Kidney (tissue), 14 donors: ENCODE results near the gene TNNC1. TPM values are rescaled to one million over a fixed set of nuclear protein-coding genes. Genes with fewer than 3 reads are reported as not detected.

Experiments used
- DNase-seq, 5 donors: peaks; one replicate each; pipeline ENCODE4 v3.0.0-alpha.2; 2013 to 2020
- FAIRE-seq: peaks from 2 replicates; lab custom pipeline; 2012; peaks lifted over from hg19 to GRCh38; lab: Jason Lieb, UNC
- H3K27ac ChIP-seq, 2 donors: one replicate each; pipeline ENCODE4 v1.7.0; 2013; ENCODE audit warnings: low read depth in 2 of 2, low read length in 2 of 2, inconsistent platforms in 1 of 2
- H3K27me3 ChIP-seq: one replicate; pipeline ENCODE4 v1.7.1; 2013; ENCODE audit warnings: low read length, inconsistent platforms; ENCODE audit not compliant: control insufficient read depth, insufficient read depth
- H3K36me3 ChIP-seq, 3 donors: one replicate each; pipeline versions ENCODE4 v1.7.0 to v1.7.1; 2013; ENCODE audit warnings: low read length in 3 of 3, control low read depth in 1 of 3, inconsistent platforms in 1 of 3; ENCODE audit not compliant: insufficient read depth in 3 of 3, control insufficient read depth in 2 of 3
- H3K4me1 ChIP-seq, 3 donors: one replicate each; pipeline versions ENCODE4 v1.7.0 to v1.7.1; 2013; ENCODE audit warnings: low read length in 3 of 3, inconsistent platforms in 1 of 3, low read depth in 1 of 3; ENCODE audit not compliant: control insufficient read depth in 2 of 3, insufficient read depth in 2 of 3
- H3K4me3 ChIP-seq, 3 donors: one replicate each; pipeline versions ENCODE4 v1.7.0 to v1.8.1; 2013; ENCODE audit warnings: low read length in 3 of 3, control low read depth in 1 of 3, inconsistent platforms in 1 of 3
- H3K9ac ChIP-seq, 3 donors: one replicate each; pipeline versions ENCODE4 v1.7.0 to v1.7.1; 2013; ENCODE audit warnings: low read length in 3 of 3, control low read depth in 1 of 3, inconsistent platforms in 1 of 3
- H3K9me3 ChIP-seq, 3 donors: one replicate each; pipeline versions ENCODE4 v1.7.0 to v1.7.1; 2013; ENCODE audit warnings: low read length in 3 of 3, control low read depth in 1 of 3, inconsistent platforms in 1 of 3; ENCODE audit not compliant: control insufficient read depth in 2 of 3, insufficient read depth in 1 of 3
- CTCF ChIP-seq: IDR thresholded peaks from 3 replicates; pipeline ENCODE4 v1.5.1; 2012; ENCODE audit warnings: mild to moderate bottlenecking, moderate library complexity, borderline replicate concordance; ENCODE audit not compliant: insufficient read depth; ENCODE audit errors: extremely low read depth
- intact Hi-C: fragments of 100-400 bp; cut with DNase I; formaldehyde crosslinking; loops from one replicate; pipeline ENCODE4 v1.11.1; 2022
- polyA plus RNA-seq: library from polyadenylated mRNA; stranded (reverse); fragments of 350-450 nt; fragmentation: Illumina TruSeq; extraction: RNeasy Lipid Tissue Mini Kit (QIAGEN cat#74804); gene quantifications from one replicate; pipeline ENCODE4 v1.2.3, GENCODE V29; 2014; ENCODE audit warnings: low read depth, low replicate concordance; ENCODE audit not compliant: insufficient read depth
- total RNA-seq: library from RNA; stranded (reverse); fragmentation: NEBNext Ultra II Directional; extraction: Animal tissue kit (Norgen Biotek cat#: 25700); gene quantifications from one replicate; pipeline ENCODE4 v1.2.1, GENCODE V29; 2021
- donor health status: control.
- donor health status: control.
- donor health status: control.
- donor health status: control.
- donor health status: control.
- donor health status: DM: yes; HTN: yes; CAD: no.
- donor health status: Normal renal cell carcinoma (clear cell type).

The TNNC1 gene
- total and polyA plus RNA-seq, 2 donors from 2014 or later, result 2.2 to 86.6 TPM

- Histone ChIP-seq H3K9ac (no peak overlapping the region), H3K4me3 (no peak overlapping the region), H3K27me3 (no peaks in the 10 kb centered on the region), H3K4me1 (peaks cover 0 to 15% (median 12%) of the 10 kb centered on the region in 3 donors), H3K36me3 (no peaks in the 10 kb centered on the region), H3K9me3 (no peaks in the 10 kb centered on the region), H3K27ac (peak overlapping the region in 1 of 2 donors; percentile 44)
- DNase-seq (peak in 2 of 5 donors; percentile 44 to 53), FAIRE-seq (no peak)
- TF ChIP-seq CTCF, result no peak
- intact Hi-C loops, result no loop called here
Observed at GRCh38 chr3:52433328-52433995, 20.4 kb downstream of the TNNC1 start.

- FAIRE-seq, result no peak
- intact Hi-C loops, result no loop called here
- no peak overlapping the region for H3K4me3 ChIP-seq
- H3K27ac ChIP-seq, result peak overlapping the region; percentile 33 to 34
- no peaks in the 10 kb centered on the region for H3K9me3 ChIP-seq
- no peak for TF ChIP-seq CTCF
- H3K4me1 ChIP-seq, result peaks cover 0 to 15% (median 12%) of the 10 kb centered on the region in 3 donors
- no peaks in the 10 kb centered on the region for H3K36me3 ChIP-seq
- peak in 2 of 5 donors; percentile 69 to 71 for DNase-seq
- no peak overlapping the region for H3K9ac ChIP-seq
- H3K27me3 ChIP-seq, result no peaks in the 10 kb centered on the region
Observed at GRCh38 chr3:52432691-52433141, 21.1 kb downstream of the TNNC1 start.

GRCh38 chr3:52432225-52432624 lies 21.6 kb downstream of the TNNC1 start:
- no peak overlapping the region for H3K9ac ChIP-seq
- H3K27me3 ChIP-seq, result no peaks in the 10 kb centered on the region
- DNase-seq (peak in 2 of 5 donors; percentile 43 to 58), FAIRE-seq (no peak)
- no peak for TF ChIP-seq CTCF
- no peak overlapping the region for H3K4me3 ChIP-seq
- intact Hi-C loops, result no loop called here
- H3K36me3 ChIP-seq, result no peaks in the 10 kb centered on the region
- H3K27ac ChIP-seq, result peak overlapping the region; percentile 33 to 34
- no peaks in the 10 kb centered on the region for H3K9me3 ChIP-seq
- peaks cover 0 to 15% (median 12%) of the 10 kb centered on the region in 3 donors for H3K4me1 ChIP-seq
